GM10248 (cell line): ENCODE results near the gene RPS6KB2.

ENCODE experiments used
- CTCF ChIA-PET: fragments of 300-600 bp; sonication (Branson Sonifier 250); formaldehyde crosslinking; extraction: SDS; loops from one replicate; lab custom pipeline; 2021; ENCODE audit warnings: antibody characterized with exemption; lab: Yijun Ruan, JAX
- POLR2A ChIA-PET: fragments of 350-650 bp; sonication (Branson Sonifier 250); formaldehyde crosslinking; extraction: SDS; loops from one replicate; lab custom pipeline; 2020; ENCODE audit warnings: antibody characterized with exemption; lab: Yijun Ruan, JAX
- DNase-seq: peaks from one replicate; pipeline ENCODE4 v3.0.0; 2012; ENCODE audit errors: extremely low spot score
- CTCF ChIP-seq: IDR thresholded peaks from 2 replicates; pipeline ENCODE4 v1.5.1; 2012; ENCODE audit warnings: mild to moderate bottlenecking, low read depth; ENCODE audit errors: extremely low read depth, missing control alignments, control extremely low read depth

RPS6KB2 gene

GRCh38 chr11:67448220-67448609 is 19.9 kb downstream of the RPS6KB2 start:
- CTCF ChIA-PET, result interaction anchor here (1.2 to 1.7 kb wide), 3 partner anchors 10 to 47 kb away, joined by 3 to 5 read pairs (median 4); partner anchors contain the start of gene PPP1CA
- no peak for TF ChIP-seq CTCF
- no peak for DNase-seq
- POLR2A ChIA-PET, result interaction anchor here (0.7 kb wide), 1 partner anchor 53 kb away, joined by 3 read pairs; no protein-coding TSS in a partner anchor

GRCh38 chr11:67449116-67449844 is 21.0 kb downstream of the RPS6KB2 start:
- no peak for DNase-seq
- CTCF ChIA-PET, result interaction anchor here (1.1 to 1.9 kb wide), 5 partner anchors 10 to 66 kb away, joined by 3 to 8 read pairs (median 4); partner anchors contain the start of genes PPP1CA and PTPRCAP
- TF ChIP-seq CTCF, result no peak
- POLR2A ChIA-PET, result interaction anchor here (0.7 to 1.1 kb wide), 3 partner anchors 9 to 181 kb away, joined by 3 to 4 read pairs (median 4); no protein-coding TSS in a partner anchor

- CTCF ChIA-PET, result interaction anchor here (1.1 to 1.9 kb wide), 3 partner anchors 14 to 68 kb away, joined by 3 to 8 read pairs (median 3); partner anchors contain the start of gene PTPRCAP
- POLR2A ChIA-PET, result interaction anchor here (0.6 to 1.1 kb wide), 4 partner anchors 10 to 179 kb away, joined by 3 to 4 read pairs (median 4); partner anchors contain the start of gene TMEM134
- no peak for TF ChIP-seq CTCF
- DNase-seq, result no peak
These were observed 22.7 kb downstream of the RPS6KB2 start for GRCh38 chr11:67450796-67451657.

- no peak for TF ChIP-seq CTCF
- CTCF ChIA-PET, result no interaction called here
- POLR2A ChIA-PET, result interaction anchor here (0.8 to 1.1 kb wide), 2 partner anchors 10 to 17 kb away, joined by 3 read pairs; partner anchors contain the start of gene TMEM134
- DNase-seq, result no peak
These were observed 23.3 kb downstream of the RPS6KB2 start for GRCh38 chr11:67451658-67451976.

GRCh38 chr11:67452141-67452952 is 24.1 kb downstream of the RPS6KB2 start, which contains the start of gene GPR152:
GPR152 (minus strand) TSS chr11:67452729; CDS start chr11:67452724, 5 bp downstream.
- no peak for DNase-seq
- POLR2A ChIA-PET, result interaction anchor here (0.8 to 1.1 kb wide), 3 partner anchors 11 to 38 kb away, joined by 3 read pairs; partner anchors contain the start of gene TMEM134
- no peak for TF ChIP-seq CTCF
- CTCF ChIA-PET, result no interaction called here
